NB4 (cell line): ENCODE results near the gene IFT57.
A peak's percentile ranks its signal among the peaks of the same experiment; 100 is the strongest.

ENCODE experiments used
- POLR2A ChIP-seq: IDR thresholded peaks from 2 replicates; pipeline ENCODE4 v1.6.1; 2011; ENCODE audit warnings: mild to moderate bottlenecking; ENCODE audit not compliant: insufficient read length; ENCODE audit errors: extremely low read depth
- TF ChIP-seq, protein P1 (sequence below): IDR thresholded peaks from one replicate; pipeline ENCODE4 v1.5.1; 2012; ENCODE audit warnings: low read depth, low read length

DNA sequence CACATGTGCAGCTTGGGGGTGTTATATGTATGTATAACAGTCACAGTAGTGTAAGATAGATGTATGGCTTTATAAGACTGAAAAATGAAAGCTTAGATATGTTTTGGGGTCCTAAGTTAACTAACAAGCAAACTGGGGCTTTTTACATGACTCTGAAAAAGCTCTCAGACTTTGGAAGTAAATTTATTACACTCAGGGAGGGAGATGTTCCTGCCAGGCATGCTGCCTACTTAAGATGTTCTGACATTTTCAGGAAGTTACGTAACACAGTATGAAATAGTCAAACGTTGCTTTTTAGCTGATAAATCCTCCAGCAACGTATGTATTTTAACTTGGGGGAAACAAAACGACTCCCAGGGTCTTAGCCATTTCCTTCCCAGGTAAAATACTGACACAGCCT, 1.7 kb upstream of the IFT57 start:
- TF ChIP-seq POLR2A, result peak; percentile 48
- TF ChIP-seq, protein P1, sequence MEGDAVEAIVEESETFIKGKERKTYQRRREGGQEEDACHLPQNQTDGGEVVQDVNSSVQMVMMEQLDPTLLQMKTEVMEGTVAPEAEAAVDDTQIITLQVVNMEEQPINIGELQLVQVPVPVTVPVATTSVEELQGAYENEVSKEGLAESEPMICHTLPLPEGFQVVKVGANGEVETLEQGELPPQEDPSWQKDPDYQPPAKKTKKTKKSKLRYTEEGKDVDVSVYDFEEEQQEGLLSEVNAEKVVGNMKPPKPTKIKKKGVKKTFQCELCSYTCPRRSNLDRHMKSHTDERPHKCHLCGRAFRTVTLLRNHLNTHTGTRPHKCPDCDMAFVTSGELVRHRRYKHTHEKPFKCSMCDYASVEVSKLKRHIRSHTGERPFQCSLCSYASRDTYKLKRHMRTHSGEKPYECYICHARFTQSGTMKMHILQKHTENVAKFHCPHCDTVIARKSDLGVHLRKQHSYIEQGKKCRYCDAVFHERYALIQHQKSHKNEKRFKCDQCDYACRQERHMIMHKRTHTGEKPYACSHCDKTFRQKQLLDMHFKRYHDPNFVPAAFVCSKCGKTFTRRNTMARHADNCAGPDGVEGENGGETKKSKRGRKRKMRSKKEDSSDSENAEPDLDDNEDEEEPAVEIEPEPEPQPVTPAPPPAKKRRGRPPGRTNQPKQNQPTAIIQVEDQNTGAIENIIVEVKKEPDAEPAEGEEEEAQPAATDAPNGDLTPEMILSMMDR, result no peak
